Panc1 (cell line): Measurements from ENCODE around the gene CABCOCO1. TPM values are rescaled to one million over a fixed set of nuclear protein-coding genes. Genes with fewer than 3 reads are reported as not detected.

Source experiments
- ATAC-seq: fragments of 200-7000 bp; cut with Tn5 transposase; 2 replicates; pipeline ENCODE4 v1.9.1; 2020; ENCODE audit warnings: mild to moderate bottlenecking, moderate library complexity
- BruUV-seq: library from RNA; stranded (reverse); fragments of 400-500 nt; replicated peaks from 2 replicates; lab custom pipeline; 2021; lab: Mats Ljungman, UMichigan
- CTCF ChIA-PET: fragments of 300-600 bp; sonication (Branson Sonifier 250); formaldehyde crosslinking; loops from one replicate; lab custom pipeline; 2022; ENCODE audit warnings: antibody characterized with exemption; lab: Charles Lee
- POLR2A ChIA-PET: fragments of 300-600 bp; sonication (Branson Sonifier 250); formaldehyde crosslinking; loops from one replicate; lab custom pipeline; 2022; ENCODE audit warnings: antibody characterized with exemption; lab: Charles Lee
- DNase-seq: peaks from one replicate; pipeline ENCODE4 v3.0.0-alpha.2; 2010; ENCODE audit warnings: low read depth, low spot score
- H3K27ac ChIP-seq: 2 replicates; pipeline ENCODE4 v1.5.1; 2011; ENCODE audit warnings: mild to moderate bottlenecking, low read length, inconsistent platforms
- H3K27me3 ChIP-seq: fragments of 200-500 bp; sonication (Bioruptor generic); 2 replicates; pipeline ENCODE4 v1.6.0; 2014; ENCODE audit warnings: low read length, inconsistent platforms; ENCODE audit not compliant: control insufficient read depth, insufficient read depth
- H3K36me3 ChIP-seq: fragments of 200-500 bp; sonication (Bioruptor generic); 2 replicates; pipeline ENCODE4 v1.5.1; 2014; ENCODE audit warnings: inconsistent platforms, mild to moderate bottlenecking, low read length, moderate library complexity; ENCODE audit not compliant: control insufficient read depth, insufficient read depth
- H3K4me1 ChIP-seq: 2 replicates; pipeline ENCODE4 v1.5.1; 2011; ENCODE audit warnings: inconsistent platforms, mild to moderate bottlenecking, low read length, moderate library complexity; ENCODE audit not compliant: control insufficient read depth, insufficient read depth
- H3K4me3 ChIP-seq, 2 experiments: 2 replicates each; pipeline ENCODE4 v1.5.1; 2011 to 2012; ENCODE audit warnings: low read depth in 2 of 2, low read length in 2 of 2, mild to moderate bottlenecking in 2 of 2, inconsistent platforms in 1 of 2, moderate library complexity in 1 of 2
- H3K9me3 ChIP-seq: fragments of 200-500 bp; sonication (Bioruptor generic); 2 replicates; pipeline ENCODE4 v1.5.1; 2014; ENCODE audit warnings: low read depth, mild to moderate bottlenecking, inconsistent platforms, low read length, moderate library complexity; ENCODE audit not compliant: control insufficient read depth, insufficient read depth
- POLR2AphosphoS5 ChIP-seq: IDR thresholded peaks from 2 replicates; pipeline ENCODE4 v1.6.1; 2012; ENCODE audit warnings: mild to moderate bottlenecking, low read depth, low read length, moderate library complexity
- SIN3A ChIP-seq: IDR thresholded peaks from 2 replicates; pipeline ENCODE4 v1.6.1; 2012; ENCODE audit warnings: low read depth, mild to moderate bottlenecking, low read length, moderate library complexity, borderline replicate concordance; ENCODE audit not compliant: insufficient read depth
- TCF7L2 ChIP-seq: IDR thresholded peaks from 2 replicates; pipeline ENCODE4 v1.6.1; 2011; ENCODE audit warnings: mild to moderate bottlenecking, low read depth, low read length, inconsistent platforms
- in situ Hi-C: cut with HindIII; loops from 2 replicates; pipeline ENCODE4 v1.10.0; 2016; ENCODE audit warnings: low sequenced_read_pairs, low pct_unique_long_range_greater_than_20kb
- intact Hi-C: fragments of 100-400 bp; cut with micrococcal nuclease; formaldehyde crosslinking; loops from one replicate; pipeline ENCODE4 v1.10.0; 2022; ENCODE audit not compliant: unreplicated experiment
- total RNA-seq: library from RNA; stranded (reverse); gene quantifications from one replicate; pipeline ENCODE4 v1.2.1, GENCODE V29; 2021; ENCODE audit not compliant: unreplicated experiment
- TF ChIP-seq, protein P1 (sequence below): fragments of 450-650 bp; IDR thresholded peaks from 2 replicates; pipeline ENCODE4 v1.5.1; 2017; ENCODE audit warnings: mild to moderate bottlenecking
- TF ChIP-seq, protein P2 (sequence below), 2 experiments: IDR thresholded peaks; 2 replicates each; pipeline ENCODE4 v1.6.1; 2011 to 2012; ENCODE audit warnings: low read depth in 2 of 2, control low read depth in 1 of 2, low read length in 1 of 2, mild to moderate bottlenecking in 1 of 2, moderate library complexity in 1 of 2; ENCODE audit not compliant: insufficient read depth in 1 of 2

Gene CABCOCO1
- total RNA-seq, 1 experiment from 2014 or later: 4.0 TPM

DNA sequence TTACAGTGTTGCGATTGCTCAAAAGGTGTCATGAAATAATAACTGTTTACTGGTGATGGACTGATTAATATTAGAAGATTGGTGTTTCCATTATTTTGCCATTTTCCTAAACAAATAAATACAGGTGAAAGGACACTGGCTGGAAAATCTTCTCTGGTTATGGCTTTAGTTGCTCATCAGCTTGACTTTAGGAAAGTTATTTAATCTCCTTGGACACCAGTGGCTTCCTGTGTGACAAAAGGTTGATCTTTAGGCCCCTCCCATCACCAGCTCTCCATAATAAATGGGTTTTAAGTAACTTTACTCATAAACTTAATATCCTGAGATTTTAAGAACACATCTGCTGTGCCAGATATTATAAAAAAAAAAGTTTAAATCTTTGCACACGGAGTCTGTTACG is 737 bp downstream of the CABCOCO1 start:
- DNase-seq (no peak), ATAC-seq (no peak)
- Histone ChIP-seq H3K27me3 (no peaks in the 10 kb centered on the region), H3K9me3 (no peaks in the 10 kb centered on the region), H3K27ac (peak overlapping the region; percentile 89), H3K36me3 (no peaks in the 10 kb centered on the region), H3K4me1 (peaks cover 18% of the 10 kb centered on the region), H3K4me3 (peak overlapping the region; percentile 71 to 78)
- ChIA-PET CTCF (no interaction called here), POLR2A (no interaction called here)
- intact Hi-C loops (loop anchor here (10.0 kb wide), 1 partner anchor 171 kb away; no protein-coding TSS in a partner anchor), in situ Hi-C loops (no loop called here)
- no TSS peak for BruUV-seq
- TF ChIP-seq TCF7L2 (no peak), POLR2AphosphoS5 (no peak), SIN3A (no peak)
- TF ChIP-seq, protein P1, sequence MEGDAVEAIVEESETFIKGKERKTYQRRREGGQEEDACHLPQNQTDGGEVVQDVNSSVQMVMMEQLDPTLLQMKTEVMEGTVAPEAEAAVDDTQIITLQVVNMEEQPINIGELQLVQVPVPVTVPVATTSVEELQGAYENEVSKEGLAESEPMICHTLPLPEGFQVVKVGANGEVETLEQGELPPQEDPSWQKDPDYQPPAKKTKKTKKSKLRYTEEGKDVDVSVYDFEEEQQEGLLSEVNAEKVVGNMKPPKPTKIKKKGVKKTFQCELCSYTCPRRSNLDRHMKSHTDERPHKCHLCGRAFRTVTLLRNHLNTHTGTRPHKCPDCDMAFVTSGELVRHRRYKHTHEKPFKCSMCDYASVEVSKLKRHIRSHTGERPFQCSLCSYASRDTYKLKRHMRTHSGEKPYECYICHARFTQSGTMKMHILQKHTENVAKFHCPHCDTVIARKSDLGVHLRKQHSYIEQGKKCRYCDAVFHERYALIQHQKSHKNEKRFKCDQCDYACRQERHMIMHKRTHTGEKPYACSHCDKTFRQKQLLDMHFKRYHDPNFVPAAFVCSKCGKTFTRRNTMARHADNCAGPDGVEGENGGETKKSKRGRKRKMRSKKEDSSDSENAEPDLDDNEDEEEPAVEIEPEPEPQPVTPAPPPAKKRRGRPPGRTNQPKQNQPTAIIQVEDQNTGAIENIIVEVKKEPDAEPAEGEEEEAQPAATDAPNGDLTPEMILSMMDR: no peak
- TF ChIP-seq, protein P2, sequence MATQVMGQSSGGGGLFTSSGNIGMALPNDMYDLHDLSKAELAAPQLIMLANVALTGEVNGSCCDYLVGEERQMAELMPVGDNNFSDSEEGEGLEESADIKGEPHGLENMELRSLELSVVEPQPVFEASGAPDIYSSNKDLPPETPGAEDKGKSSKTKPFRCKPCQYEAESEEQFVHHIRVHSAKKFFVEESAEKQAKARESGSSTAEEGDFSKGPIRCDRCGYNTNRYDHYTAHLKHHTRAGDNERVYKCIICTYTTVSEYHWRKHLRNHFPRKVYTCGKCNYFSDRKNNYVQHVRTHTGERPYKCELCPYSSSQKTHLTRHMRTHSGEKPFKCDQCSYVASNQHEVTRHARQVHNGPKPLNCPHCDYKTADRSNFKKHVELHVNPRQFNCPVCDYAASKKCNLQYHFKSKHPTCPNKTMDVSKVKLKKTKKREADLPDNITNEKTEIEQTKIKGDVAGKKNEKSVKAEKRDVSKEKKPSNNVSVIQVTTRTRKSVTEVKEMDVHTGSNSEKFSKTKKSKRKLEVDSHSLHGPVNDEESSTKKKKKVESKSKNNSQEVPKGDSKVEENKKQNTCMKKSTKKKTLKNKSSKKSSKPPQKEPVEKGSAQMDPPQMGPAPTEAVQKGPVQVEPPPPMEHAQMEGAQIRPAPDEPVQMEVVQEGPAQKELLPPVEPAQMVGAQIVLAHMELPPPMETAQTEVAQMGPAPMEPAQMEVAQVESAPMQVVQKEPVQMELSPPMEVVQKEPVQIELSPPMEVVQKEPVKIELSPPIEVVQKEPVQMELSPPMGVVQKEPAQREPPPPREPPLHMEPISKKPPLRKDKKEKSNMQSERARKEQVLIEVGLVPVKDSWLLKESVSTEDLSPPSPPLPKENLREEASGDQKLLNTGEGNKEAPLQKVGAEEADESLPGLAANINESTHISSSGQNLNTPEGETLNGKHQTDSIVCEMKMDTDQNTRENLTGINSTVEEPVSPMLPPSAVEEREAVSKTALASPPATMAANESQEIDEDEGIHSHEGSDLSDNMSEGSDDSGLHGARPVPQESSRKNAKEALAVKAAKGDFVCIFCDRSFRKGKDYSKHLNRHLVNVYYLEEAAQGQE (IDR thresholded peaks at IDR 0.05; ENCODE audit: insufficient read depth in 1 of 2, low read depth in 2 of 2, low read length in 1 of 2): no peak

DNA sequence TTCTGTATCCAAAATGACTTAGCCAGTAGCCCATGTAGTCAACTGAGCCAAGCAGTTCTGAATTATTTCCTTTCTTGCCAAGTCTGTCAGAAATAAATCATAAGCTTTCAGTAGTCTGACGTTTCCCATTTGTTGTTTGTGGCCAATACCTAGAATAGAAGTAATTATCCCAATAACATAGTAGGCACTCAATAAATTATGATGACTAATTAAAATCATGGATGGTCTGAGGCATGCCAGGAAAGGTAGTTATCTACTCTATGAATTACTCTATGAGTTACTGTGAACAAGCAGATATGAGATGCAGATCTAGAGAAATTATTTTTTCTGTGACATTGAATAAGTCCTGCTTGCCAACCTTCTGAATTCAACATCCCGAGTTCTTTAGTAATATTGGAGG is 2.3 kb downstream of the CABCOCO1 start:
- POLR2A ChIA-PET: no interaction called here
- Histone ChIP-seq H3K4me1 (peaks cover 33% of the 10 kb centered on the region), H3K4me3 (no peak overlapping the region; a peak in 1 of 4 replicates), H3K36me3 (no peaks in the 10 kb centered on the region), H3K9me3 (no peaks in the 10 kb centered on the region), H3K27me3 (no peaks in the 10 kb centered on the region), H3K27ac (peak overlapping the region; percentile 89)
- CTCF ChIA-PET: no interaction called here
- TF ChIP-seq, protein P2 (IDR thresholded peaks at IDR 0.05; ENCODE audit: insufficient read depth in 1 of 2, low read depth in 2 of 2, low read length in 1 of 2): no peak
- TF ChIP-seq, protein P1: no peak
- no peak for TF ChIP-seq SIN3A
- no peak for TF ChIP-seq TCF7L2
- TF ChIP-seq POLR2AphosphoS5: no peak
- intact Hi-C loops: loop anchor here (10.0 kb wide), 1 partner anchor 170 kb away; no protein-coding TSS in a partner anchor
- ATAC-seq (no peak), DNase-seq (no peak)
- BruUV-seq: no TSS peak
- in situ Hi-C loops: no loop called here
